ENCODE data around the gene COPZ1. TPM values are rescaled to one million over a fixed set of nuclear protein-coding genes. Genes with fewer than 3 reads are reported as not detected.

The COPZ1 gene
- total and polyA plus RNA-seq, 9 of the 15 experiments (the other 6 are each of a cell fraction or from before 2014, with no cell fraction given): 137 to 487 (median 233) TPM

DNA sequence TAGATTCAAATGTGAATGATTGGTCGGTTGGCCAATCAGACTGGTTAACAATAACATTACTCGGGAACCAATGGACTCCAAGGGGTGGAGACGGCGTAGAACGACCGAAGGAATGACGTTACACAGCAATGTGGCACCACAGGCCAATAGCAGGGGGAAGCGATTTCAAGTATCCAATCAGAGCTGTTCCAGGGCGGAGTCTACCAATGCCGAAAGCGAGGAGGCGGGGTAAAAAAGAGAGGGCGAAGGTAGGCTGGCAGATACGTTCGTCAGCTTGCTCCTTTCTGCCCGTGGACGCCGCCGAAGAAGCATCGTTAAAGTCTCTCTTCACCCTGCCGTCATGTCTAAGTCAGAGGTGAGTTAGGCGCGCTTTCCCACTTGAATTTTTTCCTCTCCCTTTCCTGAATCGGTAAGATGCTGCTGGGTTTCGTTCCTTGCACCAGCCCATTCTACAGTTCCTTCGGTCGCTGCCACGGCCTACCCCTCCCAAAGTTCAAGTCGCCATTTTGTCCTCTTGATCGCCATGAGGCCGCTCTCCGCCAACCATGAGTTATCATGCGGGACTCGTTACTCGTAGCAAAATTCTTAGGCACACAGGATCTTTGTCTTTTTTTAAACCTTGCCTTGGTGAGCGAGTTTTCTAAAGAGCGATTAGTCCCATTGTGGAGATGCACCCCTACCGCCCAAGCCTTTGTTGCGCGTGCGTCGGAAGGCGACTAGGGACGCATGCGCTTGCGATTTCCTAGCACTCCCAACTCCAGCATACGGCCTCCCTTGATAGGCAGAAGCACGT lies 44.3 kb upstream of the COPZ1 start, which contains the start of gene HNRNPA1 (continued):
- TF ChIP-seq CEBPZ (IDR thresholded peaks at IDR 0.05; ENCODE audit: borderline replicate concordance, low read depth, low read length): peak; percentile 86; the same call in 1 of the 2 replicates
- TF ChIP-seq L3MBTL2 (IDR thresholded peaks at IDR 0.05): peak; percentile 35
- TF ChIP-seq ZFPM2 (CRISPR knock-in tag; IDR thresholded peaks at IDR 0.05): peak; percentile 47; the same call in 1 of the 2 replicates
- TF ChIP-seq NELFE (IDR thresholded peaks at IDR 0.05; ENCODE audit: insufficient read depth, insufficient read length): peak; percentile 87
- TF ChIP-seq, protein P1, sequence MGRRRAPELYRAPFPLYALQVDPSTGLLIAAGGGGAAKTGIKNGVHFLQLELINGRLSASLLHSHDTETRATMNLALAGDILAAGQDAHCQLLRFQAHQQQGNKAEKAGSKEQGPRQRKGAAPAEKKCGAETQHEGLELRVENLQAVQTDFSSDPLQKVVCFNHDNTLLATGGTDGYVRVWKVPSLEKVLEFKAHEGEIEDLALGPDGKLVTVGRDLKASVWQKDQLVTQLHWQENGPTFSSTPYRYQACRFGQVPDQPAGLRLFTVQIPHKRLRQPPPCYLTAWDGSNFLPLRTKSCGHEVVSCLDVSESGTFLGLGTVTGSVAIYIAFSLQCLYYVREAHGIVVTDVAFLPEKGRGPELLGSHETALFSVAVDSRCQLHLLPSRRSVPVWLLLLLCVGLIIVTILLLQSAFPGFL (CRISPR knock-in tag; IDR thresholded peaks at IDR 0.05): no peak
- no peak for TF ChIP-seq NUFIP1 (IDR thresholded peaks at IDR 0.05; ENCODE audit: partially characterized antibody)
- TF ChIP-seq ZKSCAN3 (CRISPR knock-in tag; IDR thresholded peaks at IDR 0.05): no peak
- TF ChIP-seq CHD2 (IDR thresholded peaks at IDR 0.05; ENCODE audit: low read depth, low read length): peak; percentile 88
- TF ChIP-seq CXXC5 (CRISPR knock-in tag; IDR thresholded peaks at IDR 0.05): peak; percentile 38; the same call in 1 of the 2 replicates
- TF ChIP-seq RFX7 (CRISPR knock-in tag; IDR thresholded peaks at IDR 0.05): 0 out of 2 replicates have a peak, but pooled peaks have one; percentile 14
- peak; percentile 49; the same call in 1 of the 2 replicates for TF ChIP-seq FOXJ2 (tag; IDR thresholded peaks at IDR 0.05)
- no peak for TF ChIP-seq EWSR1 (IDR thresholded peaks at IDR 0.05; ENCODE audit: borderline replicate concordance, low read depth, partially characterized antibody)
- 0 out of 2 replicates have a peak, but pooled peaks have one; percentile 17 for TF ChIP-seq C11orf30 (IDR thresholded peaks at IDR 0.05; ENCODE audit: low read depth)
- TF ChIP-seq FOXP1 (CRISPR knock-in tag; IDR thresholded peaks at IDR 0.05): peak; percentile 37; the same call in 1 of the 2 replicates
- TF ChIP-seq ZZZ3 (IDR thresholded peaks at IDR 0.05): peak; percentile 79
- TF ChIP-seq, protein P2, sequence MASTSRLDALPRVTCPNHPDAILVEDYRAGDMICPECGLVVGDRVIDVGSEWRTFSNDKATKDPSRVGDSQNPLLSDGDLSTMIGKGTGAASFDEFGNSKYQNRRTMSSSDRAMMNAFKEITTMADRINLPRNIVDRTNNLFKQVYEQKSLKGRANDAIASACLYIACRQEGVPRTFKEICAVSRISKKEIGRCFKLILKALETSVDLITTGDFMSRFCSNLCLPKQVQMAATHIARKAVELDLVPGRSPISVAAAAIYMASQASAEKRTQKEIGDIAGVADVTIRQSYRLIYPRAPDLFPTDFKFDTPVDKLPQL (IDR thresholded peaks at IDR 0.05; ENCODE audit: extremely low read depth, insufficient read length): peak; percentile 97
- peak; percentile 46; the same call in 1 of the 2 replicates for TF ChIP-seq KHSRP (IDR thresholded peaks at IDR 0.05)
- TF ChIP-seq, protein P3, sequence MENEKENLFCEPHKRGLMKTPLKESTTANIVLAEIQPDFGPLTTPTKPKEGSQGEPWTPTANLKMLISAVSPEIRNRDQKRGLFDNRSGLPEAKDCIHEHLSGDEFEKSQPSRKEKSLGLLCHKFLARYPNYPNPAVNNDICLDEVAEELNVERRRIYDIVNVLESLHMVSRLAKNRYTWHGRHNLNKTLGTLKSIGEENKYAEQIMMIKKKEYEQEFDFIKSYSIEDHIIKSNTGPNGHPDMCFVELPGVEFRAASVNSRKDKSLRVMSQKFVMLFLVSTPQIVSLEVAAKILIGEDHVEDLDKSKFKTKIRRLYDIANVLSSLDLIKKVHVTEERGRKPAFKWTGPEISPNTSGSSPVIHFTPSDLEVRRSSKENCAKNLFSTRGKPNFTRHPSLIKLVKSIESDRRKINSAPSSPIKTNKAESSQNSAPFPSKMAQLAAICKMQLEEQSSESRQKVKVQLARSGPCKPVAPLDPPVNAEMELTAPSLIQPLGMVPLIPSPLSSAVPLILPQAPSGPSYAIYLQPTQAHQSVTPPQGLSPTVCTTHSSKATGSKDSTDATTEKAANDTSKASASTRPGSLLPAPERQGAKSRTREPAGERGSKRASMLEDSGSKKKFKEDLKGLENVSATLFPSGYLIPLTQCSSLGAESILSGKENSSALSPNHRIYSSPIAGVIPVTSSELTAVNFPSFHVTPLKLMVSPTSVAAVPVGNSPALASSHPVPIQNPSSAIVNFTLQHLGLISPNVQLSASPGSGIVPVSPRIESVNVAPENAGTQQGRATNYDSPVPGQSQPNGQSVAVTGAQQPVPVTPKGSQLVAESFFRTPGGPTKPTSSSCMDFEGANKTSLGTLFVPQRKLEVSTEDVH (IDR thresholded peaks at IDR 0.05; ENCODE audit: low read depth, partially characterized antibody): peak; percentile 6
- no peak for TF ChIP-seq ZNF507 (tag; conservative IDR thresholded peaks at IDR 0.05)
- no peak for TF ChIP-seq SMC3 (conservative IDR thresholded peaks at IDR 0.05; ENCODE audit: insufficient read depth, low read depth, low read length)
